Trophoblast cell (in vitro differentiated cells and primary cell): ENCODE measurements around the gene PGRMC2.

Experiments used
- DNase-seq, 2 donors: peaks; one replicate each; pipeline ENCODE4 v3.0.0-alpha.2; 2016
- H2AFZ ChIP-seq: 2 replicates; pipeline ENCODE4 v1.6.1; 2013; ENCODE audit warnings: low read length, moderate library complexity, mild to moderate bottlenecking; ENCODE audit not compliant: insufficient read depth, poor library complexity
- H2AK5ac ChIP-seq: 2 replicates; pipeline ENCODE4 v1.6.1; 2013; ENCODE audit warnings: mild to moderate bottlenecking, low read length
- H2BK120ac ChIP-seq: 2 replicates; pipeline ENCODE4 v1.6.1; 2013; ENCODE audit warnings: low read length, mild to moderate bottlenecking, moderate library complexity; ENCODE audit not compliant: insufficient read depth, poor library complexity
- H2BK12ac ChIP-seq: 2 replicates; pipeline ENCODE4 v1.6.1; 2013; ENCODE audit warnings: mild to moderate bottlenecking, low read length, moderate library complexity
- H2BK5ac ChIP-seq: 2 replicates; pipeline ENCODE4 v1.6.1; 2013; ENCODE audit warnings: low read length, low read depth, moderate library complexity, mild to moderate bottlenecking; ENCODE audit not compliant: poor library complexity
- H3K14ac ChIP-seq: 2 replicates; pipeline ENCODE4 v1.6.1; 2013; ENCODE audit warnings: mild to moderate bottlenecking, low read length
- H3K18ac ChIP-seq: 2 replicates; pipeline ENCODE4 v1.6.1; 2013; ENCODE audit warnings: mild to moderate bottlenecking, low read length
- H3K23ac ChIP-seq: 2 replicates; pipeline ENCODE4 v1.6.1; 2013; ENCODE audit warnings: low read length
- H3K27ac ChIP-seq: 2 replicates; pipeline ENCODE4 v1.5.1; 2013; ENCODE audit warnings: low read depth, mild to moderate bottlenecking, inconsistent platforms, low read length, moderate library complexity
- H3K27me3 ChIP-seq: 2 replicates; pipeline ENCODE4 v1.6.1; 2013; ENCODE audit warnings: inconsistent platforms, mild to moderate bottlenecking, low read length, moderate library complexity; ENCODE audit not compliant: insufficient read depth
- H3K36me3 ChIP-seq, 2 experiments: 1 replicate in 1 of 2; 2 replicates in 1 of 2; pipeline ENCODE4 v1.6.1; 2013; ENCODE audit warnings: low read length in 2 of 2, mild to moderate bottlenecking in 2 of 2, moderate library complexity in 1 of 2; ENCODE audit not compliant: insufficient read depth in 2 of 2, control insufficient read depth in 1 of 2
- H3K4ac ChIP-seq: 2 replicates; pipeline ENCODE4 v1.6.1; 2013; ENCODE audit warnings: low read depth, mild to moderate bottlenecking, low read length, moderate library complexity
- H3K4me1 ChIP-seq, 2 experiments: 1 replicate in 1 of 2; 2 replicates in 1 of 2; pipeline ENCODE4 v1.6.1; 2013; ENCODE audit warnings: low read length in 2 of 2, mild to moderate bottlenecking in 2 of 2, moderate library complexity in 1 of 2; ENCODE audit not compliant: insufficient read depth in 2 of 2, control insufficient read depth in 1 of 2
- H3K4me2 ChIP-seq: 2 replicates; pipeline ENCODE4 v1.6.1; 2013; ENCODE audit warnings: inconsistent platforms, mild to moderate bottlenecking, low read length, moderate library complexity
- H3K4me3 ChIP-seq: 2 replicates; pipeline ENCODE4 v1.5.1; 2013; ENCODE audit warnings: mild to moderate bottlenecking, low read depth, low read length, inconsistent platforms
- H3K79me1 ChIP-seq: one replicate; pipeline ENCODE4 v1.6.1; 2013; ENCODE audit warnings: low read length
- H3K79me2 ChIP-seq: 2 replicates; pipeline ENCODE4 v1.6.1; 2013; ENCODE audit warnings: low read length, mild to moderate bottlenecking; ENCODE audit not compliant: control insufficient read depth, insufficient read depth, poor library complexity
- H3K9ac ChIP-seq: 2 replicates; pipeline ENCODE4 v1.6.1; 2013; ENCODE audit warnings: mild to moderate bottlenecking, low read length
- H3K9me3 ChIP-seq: 2 replicates; pipeline ENCODE4 v1.6.1; 2013; ENCODE audit warnings: low read depth, mild to moderate bottlenecking, control low read depth, inconsistent platforms, low read length; ENCODE audit not compliant: insufficient read depth
- H4K12ac ChIP-seq: 2 replicates; pipeline ENCODE4 v1.6.1; 2013; ENCODE audit warnings: low read depth, mild to moderate bottlenecking, low read length, moderate library complexity
- H4K8ac ChIP-seq: 2 replicates; pipeline ENCODE4 v1.6.1; 2013; ENCODE audit warnings: low read depth, mild to moderate bottlenecking, low read length, moderate library complexity
- H4K91ac ChIP-seq: one replicate; pipeline ENCODE4 v1.6.1; 2013; ENCODE audit warnings: low read depth, mild to moderate bottlenecking, low read length, moderate library complexity
- WGBS: extraction: QIAGEN DNeasy Blood & Tissue Kit; methylation state at CpG from one replicate; pipeline ENCODE4 v1.1.7; 2013; ENCODE audit warnings: missing lambda C conversion rate; ENCODE audit not compliant: insufficient read length, insufficient coverage; ENCODE audit errors: extremely low coverage; 5-methylcytosine and 5-hydroxymethylcytosine counted together

Gene PGRMC2

GRCh38 chr4:128286474-128287058 is 1.0 kb downstream of the PGRMC2 start:
- Histone ChIP-seq H3K4me3 (peak overlapping the region; percentile 96), H3K9me3 (no peaks in the 10 kb centered on the region), H2AFZ (no peak overlapping the region), H3K4ac (peak overlapping the region; percentile 99), H3K36me3 (peaks cover 0 to 1% of the 10 kb centered on the region in 2 experiments), H3K79me1 (peaks cover 21% of the 10 kb centered on the region), H2BK12ac (no peak overlapping the region), H3K23ac (no peak overlapping the region), H2BK120ac (peak overlapping the region; percentile 61), H3K4me1 (peaks cover 0 to 6% of the 10 kb centered on the region in 2 experiments), H2AK5ac (no peak overlapping the region), H3K4me2 (peak overlapping the region; percentile 67), H4K91ac (peak overlapping the region; percentile 89), H4K12ac (no peak overlapping the region), H3K27ac (peak overlapping the region; percentile 87), H2BK5ac (peak overlapping the region; percentile 78), H3K14ac (peak overlapping the region; percentile 89), H3K79me2 (peaks cover 20% of the 10 kb centered on the region), H4K8ac (peak overlapping the region; percentile 95), H3K9ac (peak overlapping the region; percentile 95), H3K18ac (no peak overlapping the region), H3K27me3 (no peaks in the 10 kb centered on the region)
- no CpG with 5 or more reads among the region's 11 CpGs for WGBS
- peak in 1 of 2 donors; percentile 57 for DNase-seq

- Histone ChIP-seq H2BK5ac (peak overlapping the region; percentile 28), H3K9ac (no peak overlapping the region), H4K91ac (peak overlapping the region; percentile 33), H3K23ac (no peak overlapping the region), H3K9me3 (no peaks in the 10 kb centered on the region), H3K4me3 (peak overlapping the region; percentile 34), H3K36me3 (peaks cover 1 to 3% of the 10 kb centered on the region in 2 experiments), H3K27ac (no peak overlapping the region), H3K79me1 (peaks cover 21% of the 10 kb centered on the region), H3K4me2 (peak overlapping the region; percentile 56), H2AFZ (peak overlapping the region; percentile 27), H3K14ac (no peak overlapping the region), H3K4ac (peak overlapping the region; percentile 92), H2BK12ac (no peak overlapping the region), H3K18ac (no peak overlapping the region), H2BK120ac (no peak overlapping the region), H4K12ac (no peak overlapping the region), H3K79me2 (peaks cover 23% of the 10 kb centered on the region), H3K27me3 (no peaks in the 10 kb centered on the region), H3K4me1 (peaks cover 0 to 8% of the 10 kb centered on the region in 2 experiments), H4K8ac (no peak overlapping the region), H2AK5ac (no peak overlapping the region)
- WGBS, result no CpG with 5 or more reads among the region's 18 CpGs
- DNase-seq, result no peak
Observed at GRCh38 chr4:128285085-128285997, 2.3 kb downstream of the PGRMC2 start.

- no peak overlapping the region for H3K14ac ChIP-seq
- H3K79me2 ChIP-seq, result peaks cover 23% of the 10 kb centered on the region
- no peak overlapping the region for H2AK5ac ChIP-seq
- H3K79me1 ChIP-seq, result peaks cover 21% of the 10 kb centered on the region
- H3K18ac ChIP-seq, result no peak overlapping the region
- H2BK5ac ChIP-seq, result no peak overlapping the region
- no peak overlapping the region for H3K9ac ChIP-seq
- H3K23ac ChIP-seq, result no peak overlapping the region
- no peaks in the 10 kb centered on the region for H3K9me3 ChIP-seq
- H3K27me3 ChIP-seq, result no peaks in the 10 kb centered on the region
- no peak overlapping the region for H2BK12ac ChIP-seq
- H3K27ac ChIP-seq, result no peak overlapping the region
- H3K4me1 ChIP-seq, result peaks cover 0 to 4% of the 10 kb centered on the region in 2 experiments
- H3K36me3 ChIP-seq, result peaks cover 1 to 3% of the 10 kb centered on the region in 2 experiments
- WGBS, result no CpG with 5 or more reads among the region's 1 CpG
- H3K4me3 ChIP-seq, result no peak overlapping the region
- H2BK120ac ChIP-seq, result no peak overlapping the region
- no peak for DNase-seq
- no peak overlapping the region for H3K4ac ChIP-seq
- H4K8ac ChIP-seq, result no peak overlapping the region
- H4K91ac ChIP-seq, result no peak overlapping the region
- H4K12ac ChIP-seq, result no peak overlapping the region
- H3K4me2 ChIP-seq, result no peak overlapping the region
- H2AFZ ChIP-seq, result no peak overlapping the region
Observed at GRCh38 chr4:128284317-128284716, 3.3 kb downstream of the PGRMC2 start.

GRCh38 chr4:128283071-128283470 is 4.5 kb downstream of the PGRMC2 start:
- no peak overlapping the region for H4K8ac ChIP-seq
- H2AK5ac ChIP-seq, result no peak overlapping the region
- no peak overlapping the region for H3K27ac ChIP-seq
- H3K18ac ChIP-seq, result no peak overlapping the region
- H3K27me3 ChIP-seq, result no peaks in the 10 kb centered on the region
- peaks cover 0 to 3% of the 10 kb centered on the region in 2 experiments for H3K4me1 ChIP-seq
- H2BK120ac ChIP-seq, result no peak overlapping the region
- no peak overlapping the region for H3K23ac ChIP-seq
- no peak for DNase-seq
- H3K4ac ChIP-seq, result peak overlapping the region; percentile 89
- no peak overlapping the region for H4K12ac ChIP-seq
- no peak overlapping the region for H2AFZ ChIP-seq
- H3K9me3 ChIP-seq, result no peaks in the 10 kb centered on the region
- H4K91ac ChIP-seq, result no peak overlapping the region
- H2BK5ac ChIP-seq, result no peak overlapping the region
- H3K79me1 ChIP-seq, result peaks cover 11% of the 10 kb centered on the region
- H3K4me3 ChIP-seq, result no peak overlapping the region
- peaks cover 19% of the 10 kb centered on the region for H3K79me2 ChIP-seq
- H3K9ac ChIP-seq, result no peak overlapping the region
- peaks cover 1 to 3% of the 10 kb centered on the region in 2 experiments for H3K36me3 ChIP-seq
- no peak overlapping the region for H2BK12ac ChIP-seq
- no peak overlapping the region for H3K14ac ChIP-seq
- WGBS, result no CpG with 5 or more reads among the region's 2 CpGs
- H3K4me2 ChIP-seq, result no peak overlapping the region
